HepG2 (cell line): ENCODE measurements around the gene LUC7L2. TPM values are rescaled to one million over a fixed set of nuclear protein-coding genes. Genes with fewer than 3 reads are reported as not detected.

ENCODE experiments used
- ARID4A ChIP-seq: sonication (generic); formaldehyde crosslinking; IDR thresholded peaks from 2 replicates; pipeline ENCODE4 v1.5.0; 2020; ENCODE audit warnings: mild to moderate bottlenecking, missing genetic modification reagents, borderline replicate concordance
- E2F2 ChIP-seq: sonication (generic); formaldehyde crosslinking; IDR thresholded peaks from 2 replicates; pipeline ENCODE4 v1.4.0; 2020; ENCODE audit warnings: missing genetic modification reagents, borderline replicate concordance
- HES4 ChIP-seq: sonication (generic); formaldehyde crosslinking; IDR thresholded peaks from 2 replicates; pipeline ENCODE4 v1.9.0; 2021; ENCODE audit warnings: mild to moderate bottlenecking, missing genetic modification reagents, borderline replicate concordance
- KMT2A ChIP-seq: sonication (generic); formaldehyde crosslinking; IDR thresholded peaks from 2 replicates; pipeline ENCODE4 v1.4.0; 2020; ENCODE audit warnings: missing genetic modification reagents
- LCORL ChIP-seq, 2 experiments: fragments of 450-650 bp in 1 of 2; sonication (generic) in 1 of 2; formaldehyde crosslinking in 1 of 2; IDR thresholded peaks; 2 replicates each; pipeline versions ENCODE4 v1.5.0 to v1.6.1; 2017 to 2020; ENCODE audit warnings: antibody characterized with exemption in 1 of 2, missing genetic modification reagents in 1 of 2
- MTERF4 ChIP-seq: sonication (generic); formaldehyde crosslinking; IDR thresholded peaks from 2 replicates; pipeline ENCODE4 v1.8.0; 2023; ENCODE audit warnings: mild to moderate bottlenecking, missing genetic modification reagents
- PATZ1 ChIP-seq: sonication (generic); formaldehyde crosslinking; IDR thresholded peaks from 2 replicates; pipeline ENCODE4 v1.4.0; 2020; ENCODE audit warnings: missing genetic modification reagents
- RXRA ChIP-seq: sonication (generic); formaldehyde crosslinking; IDR thresholded peaks from 2 replicates; pipeline ENCODE4 v1.5.1; 2020; ENCODE audit warnings: missing genetic modification reagents
- SMAD3 ChIP-seq: sonication (generic); formaldehyde crosslinking; IDR thresholded peaks from 2 replicates; pipeline ENCODE4 v1.4.0; 2020; ENCODE audit warnings: missing genetic modification reagents
- SRF ChIP-seq: IDR thresholded peaks from 2 replicates; pipeline ENCODE4 v1.6.1; 2011; ENCODE audit warnings: mild to moderate bottlenecking, low read depth, low read length, moderate library complexity
- STAT5B ChIP-seq: sonication (generic); formaldehyde crosslinking; IDR thresholded peaks from 2 replicates; pipeline ENCODE4 v1.4.0; 2020; ENCODE audit warnings: missing genetic modification reagents
- WIZ ChIP-seq: sonication (generic); formaldehyde crosslinking; IDR thresholded peaks from 2 replicates; pipeline ENCODE4 v1.5.1; 2020; ENCODE audit warnings: mild to moderate bottlenecking, missing genetic modification reagents
- ZFY ChIP-seq: sonication (generic); formaldehyde crosslinking; IDR thresholded peaks from 2 replicates; pipeline ENCODE4 v1.4.0; 2020; ENCODE audit warnings: missing genetic modification reagents
- ZFYVE20 ChIP-seq: sonication (generic); formaldehyde crosslinking; IDR thresholded peaks from 2 replicates; pipeline ENCODE4 v1.8.0; 2023; ENCODE audit warnings: low read depth, mild to moderate bottlenecking, moderate library complexity, missing genetic modification reagents, borderline replicate concordance
- ZNF530 ChIP-seq: sonication (generic); formaldehyde crosslinking; IDR thresholded peaks from 2 replicates; pipeline ENCODE4 v1.5.0; 2020; ENCODE audit warnings: low read depth, mild to moderate bottlenecking, missing genetic modification reagents
- ZNF878 ChIP-seq: sonication (generic); formaldehyde crosslinking; IDR thresholded peaks from 2 replicates; pipeline ENCODE4 v1.8.1; 2023; ENCODE audit warnings: mild to moderate bottlenecking, missing genetic modification reagents, moderate library complexity
- ZSCAN5A ChIP-seq: sonication (generic); formaldehyde crosslinking; IDR thresholded peaks from 2 replicates; pipeline ENCODE4 v1.8.0; 2022; ENCODE audit warnings: mild to moderate bottlenecking, missing genetic modification reagents, borderline replicate concordance
- polyA plus RNA-seq, 8 experiments: library from polyadenylated mRNA; depleted of rRNA in 3 of 8; stranded (reverse) in 7 of 8; unstranded in 1 of 8; fragments of >200 nt; fragmentation: Illumina TruSeq in 4 of 8; extraction: Trizol in 4 of 8; gene quantifications; 2 replicates each; pipeline versions ENCODE4 v1.2.1 to v1.2.3, GENCODE V29; 2011 to 2016; ENCODE audit warnings: low read depth in 4 of 8, missing spikeins in 1 of 8, mixed read lengths in 1 of 8; ENCODE audit not compliant: insufficient read depth in 1 of 8
- total RNA-seq, 5 experiments: library from RNA; depleted of rRNA; stranded (reverse); fragments of >200 nt; fragmentation: Illumina TruSeq; extraction: Trizol; gene quantifications; 2 replicates each; pipeline ENCODE4 v1.2.3, GENCODE V29; 2016; ENCODE audit warnings: low read depth in 1 of 5

LUC7L2 gene
- total and polyA plus RNA-seq, 2 of the 13 experiments (the other 11 are each of a cell fraction or from before 2014, with no cell fraction given): 17.9 to 50.7 TPM

- TF ChIP-seq LCORL (IDR thresholded peaks at IDR 0.05): no peak
- TF ChIP-seq LCORL (CRISPR knock-in tag; IDR thresholded peaks at IDR 0.05): peak; percentile 9; the same call in 1 of the 2 replicates
- TF ChIP-seq ARID4A (CRISPR knock-in tag): peak; percentile 85
- peak; percentile 70; the same call in 1 of the 2 replicates for TF ChIP-seq ZNF878 (CRISPR knock-in tag)
- peak; percentile 20; the same call in 1 of the 2 replicates for TF ChIP-seq RXRA (CRISPR knock-in tag)
- TF ChIP-seq ZFYVE20: peak; percentile 7; the same call in 1 of the 2 replicates
- TF ChIP-seq SRF: no peak
- no peak for TF ChIP-seq ZNF530 (CRISPR knock-in tag)
- TF ChIP-seq KMT2A (CRISPR knock-in tag): peak; percentile 79; the same call in 1 of the 2 replicates
- 0 out of 2 replicates have a peak, but pooled peaks have one; percentile 22 for TF ChIP-seq STAT5B (CRISPR knock-in tag)
- peak; percentile 88 for TF ChIP-seq ZFY (CRISPR knock-in tag)
- TF ChIP-seq WIZ (CRISPR knock-in tag): peak; percentile 54; the same call in 1 of the 2 replicates
- TF ChIP-seq ZSCAN5A (CRISPR knock-in tag): peak; percentile 84
- peak; percentile 87; the same call in 1 of the 2 replicates for TF ChIP-seq PATZ1
- TF ChIP-seq MTERF4 (CRISPR knock-in tag): peak; percentile 25
- TF ChIP-seq HES4 (CRISPR knock-in tag): peak; percentile 71; the same call in 1 of the 2 replicates
- peak; percentile 93; the same call in 1 of the 2 replicates for TF ChIP-seq E2F2 (CRISPR knock-in tag)
- TF ChIP-seq SMAD3 (CRISPR knock-in tag): peak; percentile 65; the same call in 1 of the 2 replicates
These were observed at the start of gene LUC7L2 (continued) for GRCh38 chr7:139359366-139360209.
